PFSK-1 (cell line): ENCODE data around the gene MYO10.

Source experiments
- FOXP2 ChIP-seq: optimal IDR thresholded peaks from 2 replicates; pipeline ENCODE3; 2011; ENCODE audit warnings: borderline replicate concordance, control low read depth, inconsistent platforms; ENCODE audit not compliant: insufficient read depth; ENCODE audit errors: extremely low read length, extremely low read depth
- POLR2AphosphoS5 ChIP-seq: IDR thresholded peaks from 2 replicates; pipeline ENCODE4 v1.6.1; 2012; ENCODE audit warnings: low read depth, mild to moderate bottlenecking, control low read depth, low read length, moderate library complexity
- REST ChIP-seq, 2 experiments: IDR thresholded peaks; 2 replicates each; pipeline versions ENCODE4 v1.6.1 to v1.8.0; 2011 to 2012; ENCODE audit warnings: low read depth in 2 of 2, low read length in 2 of 2, control low read depth in 1 of 2, inconsistent platforms in 1 of 2, mild to moderate bottlenecking in 1 of 2, moderate library complexity in 1 of 2; ENCODE audit not compliant: insufficient read depth in 1 of 2
- SIN3A ChIP-seq: IDR thresholded peaks from 2 replicates; pipeline ENCODE4 v1.6.1; 2012; ENCODE audit warnings: mild to moderate bottlenecking, low read length, moderate library complexity, borderline replicate concordance; ENCODE audit not compliant: insufficient read depth

GRCh38 chr5:16980983-16981382 is 44.9 kb upstream of the MYO10 start:
- TF ChIP-seq FOXP2 = no peak
- TF ChIP-seq POLR2AphosphoS5 = no peak
- TF ChIP-seq SIN3A = no peak
- TF ChIP-seq REST (IDR thresholded peaks at IDR 0.05; ENCODE audit: insufficient read depth in 1 of 2, low read depth in 2 of 2, low read length in 2 of 2) = no peak
